Activated CD4-positive, alpha-beta T cell treated with anti-CD3 and anti-CD28 coated beads for 48 hours (primary cell): Measurements from ENCODE around the gene TFEB.
"Not testable (repeated sequence)": the region's sequence is repeated elsewhere in the genome, so short reads cannot be mapped to it uniquely, and the experiment has no call there.

Source experiments
- DNase-seq: peaks from one replicate; pipeline ENCODE4 v3.0.0-alpha.2; 2020

Gene TFEB

DNA sequence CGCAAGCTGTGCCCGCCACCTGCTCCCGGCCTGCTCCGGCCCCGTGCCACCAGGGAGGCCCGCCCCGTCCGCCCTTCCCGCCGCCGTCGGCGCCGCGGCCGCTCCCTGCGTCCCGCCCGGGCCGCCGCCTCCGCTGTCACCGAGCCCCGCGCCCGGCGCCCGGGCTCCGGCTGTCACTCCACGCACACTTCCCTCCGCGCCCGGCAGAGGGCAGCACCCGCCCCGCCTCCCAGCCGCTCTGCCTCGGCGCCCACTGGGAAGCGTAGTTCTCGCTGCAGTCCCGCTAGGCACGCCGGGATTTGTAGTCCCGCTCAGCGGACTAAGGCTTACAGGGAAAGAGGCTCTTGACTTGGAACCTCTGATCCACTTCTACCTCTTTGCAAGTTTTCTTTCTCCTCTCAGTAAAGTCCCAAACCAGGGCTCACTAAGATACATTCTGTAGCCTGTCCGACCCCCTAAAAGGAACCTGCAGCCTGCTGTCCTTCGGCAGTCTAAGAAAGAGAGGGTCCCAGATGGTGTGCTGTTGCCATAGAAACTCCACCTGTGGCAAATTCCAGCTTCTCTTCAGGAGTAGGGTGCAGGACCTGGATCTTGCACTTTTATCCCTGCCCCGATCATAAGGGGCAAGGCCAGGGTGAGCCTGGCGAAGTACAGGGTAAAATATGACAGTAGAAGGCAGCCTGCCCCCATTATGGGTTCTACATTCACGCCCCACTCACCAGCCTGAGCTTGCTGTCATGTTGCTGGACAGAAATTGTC, at the start of gene TFEB:
Gene TFEB, minus strand, starts transcription at position 182 of the 759 bp plus-strand sequence. CDS start 44,395 bp downstream, outside the sequence.
- DNase-seq, result peak; percentile 95

DNA sequence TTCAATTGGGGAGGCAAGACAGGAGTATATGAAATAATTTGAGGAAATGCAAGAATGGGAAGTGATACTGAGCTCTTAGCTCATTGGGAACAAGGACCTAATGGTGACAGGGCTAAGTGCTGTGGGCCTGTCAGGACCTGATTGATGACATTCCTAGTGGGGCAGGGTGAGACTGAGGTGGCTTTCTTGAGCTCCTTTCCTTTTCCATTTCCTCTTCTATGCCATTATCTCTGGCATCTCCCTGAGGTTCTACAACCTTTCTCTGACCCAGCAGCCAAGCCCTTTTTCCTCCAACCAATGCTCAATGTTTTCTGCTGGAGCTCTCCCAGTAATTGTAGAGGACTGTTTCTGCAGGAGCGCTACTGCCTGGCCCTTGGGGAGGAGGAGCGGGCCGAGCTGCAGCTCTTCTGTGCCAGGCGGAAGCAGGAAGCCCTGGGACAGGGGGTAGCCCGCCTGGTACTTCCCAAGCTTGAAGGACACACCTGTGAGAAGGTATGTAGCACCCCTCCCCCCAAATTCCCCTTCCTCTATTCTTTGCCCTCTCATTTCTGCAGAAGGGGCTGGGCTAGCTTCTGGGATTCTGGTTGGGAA, 49.3 kb upstream of the TFEB start:
- DNase-seq, result no peak

DNA sequence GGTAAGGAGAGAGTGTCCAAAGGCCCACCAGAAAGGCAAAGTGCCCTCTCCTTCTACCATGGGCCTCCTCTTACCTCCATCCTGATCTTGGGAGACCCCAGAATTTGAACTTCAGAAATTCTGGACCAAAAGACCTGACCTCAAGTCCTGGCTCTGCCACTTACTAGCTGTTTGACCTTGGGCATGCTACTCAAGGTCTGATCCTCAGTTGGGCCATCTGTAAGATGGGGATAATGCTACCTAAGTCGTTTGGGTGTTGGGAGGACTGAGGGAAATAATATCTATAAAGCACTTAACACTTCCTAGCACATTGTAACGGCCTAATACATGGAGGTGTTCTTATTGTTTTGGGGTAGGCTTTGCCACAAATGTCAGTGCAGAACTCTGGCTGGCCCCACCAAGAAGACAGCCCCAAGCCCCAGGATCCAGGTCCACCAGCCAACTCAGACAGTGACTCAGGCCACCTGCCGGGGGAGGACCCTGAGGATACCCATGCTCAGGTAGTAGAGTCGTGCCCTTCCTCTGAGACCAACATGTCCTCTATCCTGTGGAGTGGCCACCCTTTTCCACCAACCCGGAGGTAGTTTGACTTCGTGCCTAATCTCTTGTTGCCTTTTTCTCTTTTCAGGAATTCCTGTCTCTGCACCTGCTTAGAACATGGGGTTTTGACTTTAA, 47.8 kb upstream of the TFEB start:
- no peak for DNase-seq

- DNase-seq, result no peak
Measured at GRCh38 chr6:41781366-41781730, 45.9 kb upstream of the TFEB start.

GRCh38 chr6:41780551-41781365, 45.4 kb upstream of the TFEB start, which contains the start of gene PRICKLE4:
TSS of gene PRICKLE4 (plus strand) at chr6:41780782. CDS start at chr6:41783474, 2,692 bp downstream.
- no peak for DNase-seq

- DNase-seq, result peak; percentile 100
Measured at GRCh38 chr6:41779788-41780550, 44.6 kb upstream of the TFEB start, which contains the start of gene FRS3. TSS of gene FRS3 (minus strand) at chr6:41779900. CDS start at chr6:41776987, 2,913 bp downstream.

DNA sequence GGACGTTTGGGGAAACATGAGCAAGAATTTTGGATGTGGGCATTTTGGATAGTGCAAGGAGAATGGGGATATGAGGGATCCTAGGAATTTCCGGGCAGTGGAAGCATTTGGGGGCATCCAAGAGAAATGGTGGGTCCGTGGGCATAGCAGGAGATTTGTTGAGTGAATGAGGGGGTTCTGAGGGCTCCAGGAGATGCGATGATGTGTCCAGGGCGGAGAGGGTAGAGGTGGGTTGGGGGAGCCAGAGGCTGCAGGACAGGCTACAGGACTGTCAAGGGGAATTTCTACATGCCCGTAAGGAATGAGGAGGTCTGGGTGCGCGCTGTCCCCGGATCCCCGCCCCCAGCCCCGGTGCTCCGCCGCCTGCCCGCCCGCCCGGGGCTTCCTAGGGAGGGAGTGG, 43.9 kb upstream of the TFEB start:
- peak; percentile 28 for DNase-seq

- DNase-seq, result no peak
Measured at GRCh38 chr6:41778895-41779294, 43.5 kb upstream of the TFEB start.

GRCh38 chr6:41777551-41778285, 42.3 kb upstream of the TFEB start:
- no peak for DNase-seq

DNA sequence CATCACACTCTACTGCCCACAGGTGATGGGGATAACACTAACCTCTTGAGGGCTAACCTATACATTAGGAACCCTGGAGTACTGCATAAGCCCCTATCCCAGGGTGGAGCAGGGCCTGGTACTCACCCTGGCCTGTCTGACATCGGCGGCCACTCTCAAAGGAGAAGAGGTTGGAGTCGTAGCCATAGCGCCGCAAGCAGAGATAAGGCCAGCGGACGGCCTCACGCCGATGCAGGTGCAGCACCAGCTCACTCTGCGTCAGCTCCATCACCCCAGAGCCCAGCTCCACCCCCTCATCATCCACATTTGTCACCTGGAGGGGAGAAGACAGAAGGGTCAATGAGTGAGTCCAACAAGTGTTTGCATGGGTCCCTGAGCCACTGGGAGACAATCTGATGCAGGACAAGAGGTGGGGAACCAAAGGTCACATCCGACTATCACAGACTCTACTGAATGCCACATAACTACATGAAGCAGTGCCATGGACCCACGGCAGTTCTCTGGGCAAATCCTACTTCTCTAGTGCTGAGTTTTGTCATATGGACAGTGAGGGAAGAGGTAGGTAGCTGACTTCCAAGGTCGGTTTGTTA, 40.0 kb upstream of the TFEB start:
- no peak for DNase-seq

- DNase-seq, result no peak
Measured at GRCh38 chr6:41774841-41775240, 39.4 kb upstream of the TFEB start.

- DNase-seq, result no peak
Measured at GRCh38 chr6:41771058-41771983, 35.9 kb upstream of the TFEB start.

DNA sequence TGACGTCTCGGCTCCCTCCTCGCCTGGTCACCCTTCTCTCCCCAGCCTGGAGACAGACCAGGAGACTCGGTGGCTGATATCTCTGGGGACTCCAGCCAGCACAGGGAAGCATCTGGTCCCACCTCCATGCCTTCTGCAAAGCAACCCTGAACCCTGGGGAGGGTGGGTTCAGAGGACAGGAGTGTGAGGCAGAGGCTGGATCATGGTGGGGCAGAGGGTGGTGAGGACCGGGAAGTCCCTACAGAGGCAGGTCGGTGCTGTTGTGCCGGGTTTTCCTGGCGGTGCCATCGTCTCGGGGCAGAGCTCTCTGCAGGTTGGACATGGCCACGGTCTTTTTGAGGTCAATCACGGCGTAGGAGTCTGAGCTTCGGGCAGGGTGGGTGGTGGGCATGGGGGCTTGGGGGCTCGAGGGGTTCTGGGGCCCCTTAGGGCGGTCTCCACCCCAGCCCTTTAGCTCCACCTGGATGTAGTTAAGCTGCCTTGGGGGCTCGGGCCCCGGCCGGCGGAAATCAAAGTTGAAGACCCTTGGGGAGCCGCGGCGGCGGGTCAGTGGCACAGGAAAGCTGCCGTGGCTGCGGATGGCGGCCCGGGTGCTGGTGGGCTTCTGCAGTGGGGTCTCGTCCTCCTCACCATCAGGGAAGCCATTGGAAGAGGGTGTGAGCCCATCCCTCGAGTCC, 35.1 kb upstream of the TFEB start:
- no peak for DNase-seq

DNA sequence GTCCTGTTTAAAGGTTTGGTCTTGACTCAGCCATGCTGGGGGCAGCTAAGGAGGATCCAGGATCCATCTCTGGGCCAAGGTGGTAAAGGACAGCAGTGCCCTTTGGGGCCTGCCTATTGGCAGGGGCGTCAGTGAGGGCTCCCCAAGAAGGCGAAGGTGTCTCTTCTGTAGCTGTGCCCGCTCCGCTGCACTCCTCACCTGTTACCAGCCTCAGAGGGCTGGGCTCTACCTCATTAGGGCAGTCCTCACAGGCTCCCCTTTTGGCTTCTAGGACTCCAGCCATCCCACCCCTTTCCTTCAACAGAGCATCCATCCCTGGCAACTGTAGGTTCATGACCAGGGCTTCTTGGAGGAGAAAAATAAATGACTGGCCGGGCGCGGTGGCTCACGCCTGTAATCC, 34.0 kb upstream of the TFEB start:
- no peak for DNase-seq

GRCh38 chr6:41768545-41769308, 33.3 kb upstream of the TFEB start:
- no peak for DNase-seq

DNA sequence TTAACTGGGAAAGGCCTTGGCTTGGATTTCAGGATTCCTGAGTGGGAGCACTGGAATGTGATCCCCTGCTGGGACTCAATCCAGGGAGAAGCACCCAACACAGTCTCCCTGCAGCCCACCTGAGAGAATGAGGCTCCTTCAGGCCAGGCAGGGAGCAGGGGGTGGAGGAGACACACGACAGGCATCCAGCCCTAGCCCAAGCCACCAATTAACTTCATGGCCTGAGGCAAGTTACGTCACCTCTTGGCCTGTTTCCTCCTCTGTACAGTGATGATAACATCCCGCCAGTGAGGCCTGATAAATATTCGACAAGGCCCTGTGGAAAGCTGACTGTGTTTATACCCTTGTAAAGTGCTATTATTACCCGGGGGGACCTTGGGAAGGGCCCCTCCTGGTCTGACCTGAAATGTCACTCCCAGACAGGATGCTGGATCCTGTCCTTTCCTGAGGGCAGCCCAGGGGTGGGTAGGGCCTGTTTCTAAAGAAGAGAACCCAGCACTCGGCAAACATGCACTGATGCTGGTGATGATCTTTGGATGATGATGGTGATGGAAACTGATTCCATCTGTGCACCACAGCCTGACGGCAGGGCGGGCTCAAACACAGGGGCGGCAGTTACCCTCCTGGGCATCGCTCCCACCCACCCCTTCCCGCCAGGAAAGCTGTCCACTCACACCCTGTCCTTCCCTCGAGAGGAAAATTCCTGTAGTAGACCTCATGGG, 31.9 kb upstream of the TFEB start:
- DNase-seq, result no peak

DNA sequence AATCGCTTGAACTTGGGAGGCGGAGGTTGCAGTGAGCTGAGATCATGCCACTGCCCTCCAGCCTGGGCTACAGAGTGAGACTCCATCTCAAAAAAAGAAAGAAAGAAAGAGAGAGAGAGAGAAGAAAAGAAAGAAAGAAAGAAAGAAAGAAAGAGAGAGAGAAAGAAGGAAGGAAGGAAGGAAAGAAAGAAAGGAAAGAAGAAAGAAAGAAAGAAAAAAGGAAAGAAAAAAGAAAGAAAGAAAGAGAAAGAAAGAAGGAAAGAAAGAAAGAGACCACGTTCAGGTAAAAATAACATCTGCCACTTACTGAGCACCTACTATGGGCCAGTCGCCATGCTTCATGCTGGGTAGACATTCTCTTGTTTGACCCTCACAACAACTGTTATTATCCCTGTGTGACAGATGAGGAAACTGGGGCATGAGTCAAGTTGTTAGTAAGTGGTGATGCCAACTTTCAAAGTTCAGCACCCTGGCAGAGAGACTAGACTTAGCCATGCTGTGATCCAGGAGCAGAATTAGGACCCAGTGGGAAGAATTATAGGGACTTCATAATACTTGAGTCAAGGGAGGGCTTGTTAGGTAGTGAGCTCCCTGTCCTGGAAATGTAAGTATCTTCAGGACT, 30.7 kb upstream of the TFEB start:
- DNase-seq, result not testable (repeated sequence)
